CD14-positive monocyte (primary cell): ENCODE data around the gene LENG9. TPM values are rescaled to one million over a fixed set of nuclear protein-coding genes. Genes with fewer than 3 reads are reported as not detected.

Experiments used
- DNase-seq, 3 donors: peaks; one replicate each; pipeline ENCODE4 v3.0.0-alpha.2; 2011 to 2022
- H2AFZ ChIP-seq: 2 replicates; pipeline ENCODE4 v1.6.0; 2012; ENCODE audit warnings: mild to moderate bottlenecking, low read depth, low read length, inconsistent platforms; ENCODE audit not compliant: insufficient read depth, poor library complexity, severe bottlenecking
- H3K27ac ChIP-seq, 2 donors: 1 replicate in 1 of 2; 2 replicates in 1 of 2; pipeline ENCODE4 v1.5.1; 2012 to 2013; ENCODE audit warnings: low read length in 2 of 2, control low read depth in 1 of 2, inconsistent platforms in 1 of 2, low read depth in 1 of 2, mild to moderate bottlenecking in 1 of 2
- H3K27me3 ChIP-seq, 2 donors: one replicate each; pipeline versions ENCODE4 v1.6.0 to v1.6.1; 2011 to 2013; ENCODE audit warnings: low read length in 2 of 2; ENCODE audit not compliant: control insufficient read depth in 2 of 2, insufficient read depth in 2 of 2
- H3K36me3 ChIP-seq, 2 donors: replicated peaks in 1 of 2; 1 replicate in 1 of 2; 2 replicates in 1 of 2; pipeline versions ENCODE4 v1.5.1 to v1.6.1; 2012 to 2013; ENCODE audit warnings: low read length in 2 of 2, control low read depth in 1 of 2, inconsistent platforms in 1 of 2, mild to moderate bottlenecking in 1 of 2; ENCODE audit not compliant: insufficient read depth in 2 of 2, control insufficient read depth in 1 of 2
- H3K4me1 ChIP-seq, 2 donors: 1 replicate in 1 of 2; 2 replicates in 1 of 2; pipeline versions ENCODE4 v1.5.1 to v1.6.1; 2012 to 2013; ENCODE audit warnings: low read length in 2 of 2, control low read depth in 1 of 2, inconsistent platforms in 1 of 2, mild to moderate bottlenecking in 1 of 2, moderate library complexity in 1 of 2; ENCODE audit not compliant: insufficient read depth in 2 of 2, control insufficient read depth in 1 of 2
- H3K4me2 ChIP-seq: replicated peaks from 2 replicates; pipeline ENCODE3; 2012; ENCODE audit warnings: low read length, moderate library complexity, mild to moderate bottlenecking; ENCODE audit not compliant: poor library complexity, severe bottlenecking; ENCODE audit errors: extremely low read depth
- H3K4me3 ChIP-seq, 3 experiments: fragments of 200-600 bp in 1 of 3; sonication (generic) in 1 of 3; replicated peaks in 1 of 3; 1 replicate in 2 of 3; 2 replicates in 1 of 3; pipeline ENCODE4 v1.5.1; 2011 to 2013; ENCODE audit warnings: low read length in 3 of 3, mild to moderate bottlenecking in 3 of 3, control low read depth in 2 of 3, low read depth in 2 of 3, inconsistent platforms in 1 of 3, moderate library complexity in 1 of 3
- H3K79me2 ChIP-seq: 2 replicates; pipeline ENCODE4 v1.6.0; 2012; ENCODE audit warnings: mild to moderate bottlenecking, control low read depth, inconsistent platforms, low read length, moderate library complexity; ENCODE audit not compliant: insufficient read depth
- H3K9ac ChIP-seq: 2 replicates; pipeline ENCODE4 v1.6.0; 2017; ENCODE audit warnings: low read length, mild to moderate bottlenecking; ENCODE audit not compliant: insufficient read depth, poor library complexity, severe bottlenecking
- H3K9me3 ChIP-seq, 2 donors: replicated peaks in 1 of 2; 1 replicate in 1 of 2; 2 replicates in 1 of 2; pipeline versions ENCODE4 v1.5.1 to v1.6.1; 2012 to 2013; ENCODE audit warnings: low read length in 2 of 2, control low read depth in 1 of 2; ENCODE audit not compliant: control insufficient read depth in 1 of 2, insufficient read depth in 1 of 2
- H4K20me1 ChIP-seq: 2 replicates; pipeline ENCODE4 v1.6.0; 2012; ENCODE audit warnings: mild to moderate bottlenecking, low read length, control low read depth, moderate library complexity; ENCODE audit not compliant: insufficient read depth
- H3K27ac Mint-ChIP-seq, 7 donors: one replicate each; pipeline ENCODE4 v1.8.0; 2020; ENCODE audit warnings: mild to moderate bottlenecking in 7 of 7, mixed read lengths in 7 of 7, moderate library complexity in 6 of 7, inconsistent platforms in 2 of 7
- H3K27me3 Mint-ChIP-seq, 3 donors: one replicate each; pipeline ENCODE4 v1.8.0; 2021 to 2022; ENCODE audit warnings: low read depth in 3 of 3, mild to moderate bottlenecking in 3 of 3, mixed read lengths in 3 of 3, moderate library complexity in 3 of 3, inconsistent platforms in 1 of 3
- H3K36me3 Mint-ChIP-seq, 2 donors: one replicate each; pipeline ENCODE4 v1.8.0; 2020; ENCODE audit warnings: mixed read lengths in 2 of 2, inconsistent platforms in 1 of 2, mild to moderate bottlenecking in 1 of 2
- H3K4me1 Mint-ChIP-seq: one replicate; pipeline ENCODE4 v1.8.0; 2020; ENCODE audit warnings: mild to moderate bottlenecking, mixed read lengths
- H3K4me3 Mint-ChIP-seq, 2 donors: one replicate each; pipeline ENCODE4 v1.8.0; 2020; ENCODE audit warnings: mild to moderate bottlenecking in 2 of 2, mixed read lengths in 2 of 2, moderate library complexity in 1 of 2
- H3K9me3 Mint-ChIP-seq, 7 donors: one replicate each; pipeline ENCODE4 v1.8.0; 2020 to 2022; ENCODE audit warnings: mixed read lengths in 7 of 7, mild to moderate bottlenecking in 6 of 7, moderate library complexity in 6 of 7, inconsistent platforms in 2 of 7
- CTCF ChIP-seq: fragments of 200-600 bp; IDR thresholded peaks from one replicate; pipeline ENCODE4 v1.8.0; 2022; ENCODE audit warnings: antibody characterized with exemption, mild to moderate bottlenecking
- WGBS: methylation state at CpG from one replicate; pipeline ENCODE4 v1.1.5; 2013; ENCODE audit warnings: missing lambda C conversion rate; ENCODE audit not compliant: insufficient coverage; 5-methylcytosine and 5-hydroxymethylcytosine counted together
- intact Hi-C, 2 donors: fragments of 100-400 bp; cut with micrococcal nuclease; formaldehyde crosslinking; loops; one replicate each; pipeline versions ENCODE4 v1.15.0 to v1.15.1; 2023
- polyA plus RNA-seq, 3 donors: library from polyadenylated mRNA; depleted of rRNA in 1 of 3; unstranded in 2 of 3; stranded (reverse) in 1 of 3; fragments of 300-500 nt in 2 of 3; fragments of >200 nt in 1 of 3; fragmentation: Illumina TruSeq in 2 of 3; gene quantifications; 1 replicate in 2 of 3; 2 replicates in 1 of 3; pipeline ENCODE4 v1.2.3, GENCODE V29; 2012 to 2021

LENG9 gene
- polyA plus RNA-seq, 3 donors = 0.15 to 2.0 TPM; not detected in 1

GRCh38 chr19:54448774-54449700, 14.5 kb downstream of the LENG9 start, which contains the start of gene LENG8:
LENG8 (plus strand) TSS chr19:54449199; CDS start chr19:54451345, 2,146 bp downstream.
- Mint-ChIP-seq H3K27ac (peak within 1 kb of the TSS; percentile 99 to 100 (median 100)), H3K9me3 (peaks cover 0 to 5% (median 0%) of the 10 kb centered on the region in 7 donors), H3K36me3 (peaks cover 49 to 63% of the 10 kb centered on the region in 2 donors), H3K4me3 (peak within 1 kb of the TSS; percentile 98 to 99), H3K27me3 (peaks cover 0 to 3% (median 2%) of the 10 kb centered on the region in 3 donors), H3K4me1 (peaks cover 35% of the 10 kb centered on the region)
- TF ChIP-seq CTCF = no peak
- intact Hi-C loops = loop anchor here (2.0 to 10.0 kb wide), 3 partner anchors 14 to 254 kb away; partner anchors contain the start of genes LENG9 (in 1 of the 2) and TSEN34 (in 1 of the 2)
- peak; percentile 96 to 99 (median 99) for DNase-seq
- Histone ChIP-seq H3K9me3 (no peaks in the 10 kb centered on the region), H3K9ac (peak within 1 kb of the TSS; percentile 87), H3K4me2 (peak within 1 kb of the TSS; percentile 92), H3K27me3 (no peaks in the 10 kb centered on the region), H3K27ac (peak within 1 kb of the TSS; percentile 95 to 98), H3K4me3 (peak within 1 kb of the TSS; percentile 57 to 90 (median 69)), H3K79me2 (peaks cover 79% of the 10 kb centered on the region), H4K20me1 (peaks cover 45% of the 10 kb centered on the region), H3K4me1 (peaks cover 35 to 39% of the 10 kb centered on the region in 2 donors), H2AFZ (peak within 1 kb of the TSS; percentile 76), H3K36me3 (peaks cover 35 to 43% of the 10 kb centered on the region in 2 donors)
- under 1% methylated on average over 88 of the region's 96 CpGs for WGBS

GRCh38 chr19:54448040-54448773, 15.4 kb downstream of the LENG9 start:
- peak overlapping the region; percentile 99 to 100 (median 100) for H3K27ac Mint-ChIP-seq
- H3K9me3 Mint-ChIP-seq = peaks cover 0 to 5% (median 0%) of the 10 kb centered on the region in 7 donors
- DNase-seq = peak; percentile 48 to 86 (median 71)

More at GRCh38 chr19:54448040-54448773, 15.4 kb downstream of the LENG9 start:
- WGBS = 0% methylated on average over 31 of the region's 34 CpGs
- H3K27me3 Mint-ChIP-seq = peaks cover 0 to 3% (median 2%) of the 10 kb centered on the region in 3 donors
- Histone ChIP-seq H4K20me1 (peaks cover 37% of the 10 kb centered on the region), H3K9ac (peak overlapping the region; percentile 87), H3K4me3 (peak overlapping the region; percentile 57 to 90 (median 69)), H3K4me2 (peak overlapping the region; percentile 92), H3K79me2 (peaks cover 72% of the 10 kb centered on the region), H3K4me1 (peaks cover 35 to 39% of the 10 kb centered on the region in 2 donors), H3K27me3 (no peaks in the 10 kb centered on the region), H3K36me3 (peaks cover 27 to 35% of the 10 kb centered on the region in 2 donors), H3K27ac (peak overlapping the region; percentile 95 to 98), H2AFZ (peak overlapping the region; percentile 76), H3K9me3 (no peaks in the 10 kb centered on the region)
- intact Hi-C loops = loop anchor here (2.0 to 10.0 kb wide), 3 partner anchors 15 to 253 kb away; partner anchors contain the start of genes LENG9 (in 1 of the 2) and TSEN34 (in 1 of the 2)
- H3K36me3 Mint-ChIP-seq = peaks cover 43 to 63% of the 10 kb centered on the region in 2 donors
- peaks cover 35% of the 10 kb centered on the region for H3K4me1 Mint-ChIP-seq
- peak overlapping the region; percentile 98 to 99 for H3K4me3 Mint-ChIP-seq
- no peak for TF ChIP-seq CTCF
